ENCODE results near the gene PLXNC1. TPM values are rescaled to one million over a fixed set of nuclear protein-coding genes. Genes with fewer than 3 reads are reported as not detected.

The PLXNC1 gene
- total RNA-seq, 8 experiments from 2014 or later = 3.6 to 25.4 (median 13.8) TPM

DNA sequence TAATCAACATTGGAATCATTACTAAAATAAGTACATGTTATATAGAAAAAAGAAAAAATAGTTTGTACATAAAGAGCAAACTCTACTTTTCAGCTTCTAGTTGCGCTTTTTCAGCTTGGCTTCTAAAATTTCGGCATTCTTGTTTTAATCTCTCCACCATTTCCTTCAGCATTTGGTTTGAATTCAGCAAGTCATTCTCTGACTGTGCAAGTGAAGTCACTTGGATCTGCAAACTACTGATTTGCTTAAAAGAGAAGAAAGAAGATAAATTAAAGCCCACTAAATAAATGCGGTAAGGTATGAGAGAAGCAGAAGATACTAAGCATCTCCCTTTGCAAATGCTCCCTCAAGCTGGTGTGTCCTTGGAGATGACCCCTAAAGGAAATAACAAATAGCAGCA lies 185.0 kb downstream of the PLXNC1 start:
- Histone ChIP-seq H3K27ac (no peak overlapping the region), H3K4me3 (no peak overlapping the region), H3K4me1 (replicated peaks in 1 of 2) (no peaks in the 10 kb centered on the region)
- in situ Hi-C loops (cut with MboI; ENCODE audit: low pct_unique_long_range_greater_than_20kb in 2 of 9, low sequenced_read_pairs in 9 of 9, unreplicated experiment in 9 of 9) = no loop called here
- no peak for ATAC-seq (replicated peaks in 6 of 8)
- 75 to 100% (median 96%) methylated on average over 1 to 3 of the region's 3 CpGs for WGBS, 10 experiments

- in situ Hi-C loops (cut with MboI; ENCODE audit: low pct_unique_long_range_greater_than_20kb in 2 of 9, low sequenced_read_pairs in 9 of 9, unreplicated experiment in 9 of 9) = no loop called here
- Histone ChIP-seq H3K4me3 (no peak overlapping the region), H3K4me1 (replicated peaks in 1 of 2) (no peaks in the 10 kb centered on the region), H3K27ac (no peak overlapping the region)
- no peak for ATAC-seq (replicated peaks in 6 of 8)
- WGBS, 10 experiments = 51 to 100% (median 97%) methylated on average over 2 to 5 of the region's 5 CpGs; no CpG with 5 or more reads in 1 of the 10 experiments
These were observed 188.0 kb downstream of the PLXNC1 start for GRCh38 chr12:94336211-94336925.

- 92 to 100% (median 95%) methylated on average over 2 to 4 of the region's 4 CpGs for WGBS, 10 experiments
- no peak overlapping the region for H3K4me3 ChIP-seq
- no peaks in the 10 kb centered on the region for H3K4me1 ChIP-seq (replicated peaks in 1 of 2)
- H3K27ac ChIP-seq = no peak overlapping the region
- in situ Hi-C loops (cut with MboI; ENCODE audit: low pct_unique_long_range_greater_than_20kb in 2 of 9, low sequenced_read_pairs in 9 of 9, unreplicated experiment in 9 of 9) = no loop called here
- ATAC-seq (replicated peaks in 6 of 8) = no peak
These were observed 189.8 kb downstream of the PLXNC1 start for GRCh38 chr12:94338006-94338794.

DNA sequence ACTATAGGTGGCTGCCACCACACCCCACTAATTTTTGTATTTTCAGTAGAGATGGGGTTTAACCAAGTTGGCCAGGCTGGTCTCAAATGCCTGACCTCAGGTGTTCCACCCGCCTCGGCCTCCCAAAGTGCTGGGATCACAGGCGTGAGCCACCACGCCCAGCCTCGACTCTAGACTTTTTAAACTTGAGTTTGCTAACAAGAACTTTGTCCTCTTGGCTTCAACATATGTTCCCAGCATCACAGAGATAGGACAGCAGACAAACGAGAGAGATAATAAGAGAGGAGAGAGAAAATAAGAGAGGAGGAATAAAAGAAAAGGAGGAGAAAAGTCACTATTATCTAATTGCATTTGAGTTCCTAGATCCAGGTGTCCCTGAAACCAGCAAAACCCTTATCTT lies 192.2 kb downstream of the PLXNC1 start:
- no peak for ATAC-seq (replicated peaks in 6 of 8)
- in situ Hi-C loops (cut with MboI; ENCODE audit: low pct_unique_long_range_greater_than_20kb in 2 of 9, low sequenced_read_pairs in 9 of 9, unreplicated experiment in 9 of 9) = no loop called here
- H3K27ac ChIP-seq = no peak overlapping the region
- H3K4me1 ChIP-seq (replicated peaks in 1 of 2) = no peaks in the 10 kb centered on the region
- no peak overlapping the region for H3K4me3 ChIP-seq
- WGBS, 10 experiments = 83 to 100% (median 100%) methylated on average over 1 to 5 of the region's 6 CpGs; no CpG with 5 or more reads in 4 of the 10 experiments

- WGBS, 10 experiments = 80 to 100% (median 100%) methylated on average over 1 of the region's 1 CpG; no CpG with 5 or more reads in 1 of the 10 experiments
- ATAC-seq (replicated peaks in 6 of 8) = no peak
- H3K4me3 ChIP-seq = no peak overlapping the region
- no peak overlapping the region for H3K27ac ChIP-seq
- in situ Hi-C loops (cut with MboI; ENCODE audit: low pct_unique_long_range_greater_than_20kb in 2 of 9, low sequenced_read_pairs in 9 of 9, unreplicated experiment in 9 of 9) = no loop called here
- H3K4me1 ChIP-seq (replicated peaks in 1 of 2) = no peaks in the 10 kb centered on the region
These were observed 204.8 kb downstream of the PLXNC1 start for GRCh38 chr12:94353130-94353529.
